BLaER1 treated with 17β-estradiol and CSF1 and Interleukin-3, amounts not matched to agents 10 nM and 100 nM (cell line): ENCODE results near the gene NLRP8.

ENCODE experiments used
- H3K27ac ChIP-seq, 11 experiments: shearing (Covaris generic); formaldehyde crosslinking; 2 replicates each; pipeline ENCODE4 v1.8.1; 2022
- H3K27me3 ChIP-seq, 11 experiments: shearing (Covaris generic); formaldehyde crosslinking; 2 replicates each; pipeline ENCODE4 v1.8.1; 2022
- H3K36me3 ChIP-seq, 11 experiments: shearing (Covaris generic); formaldehyde crosslinking; 2 replicates each; pipeline ENCODE4 v1.8.1; 2022
- H3K4me1 ChIP-seq, 10 experiments: shearing (Covaris generic); formaldehyde crosslinking; 2 replicates each; pipeline ENCODE4 v1.8.1; 2022
- H3K4me2 ChIP-seq, 11 experiments: shearing (Covaris generic); formaldehyde crosslinking; 2 replicates each; pipeline ENCODE4 v1.8.1; 2022
- H3K4me3 ChIP-seq, 10 experiments: shearing (Covaris generic); formaldehyde crosslinking; 2 replicates each; pipeline ENCODE4 v1.8.1; 2022
- H3K9ac ChIP-seq, 11 experiments: shearing (Covaris generic); formaldehyde crosslinking; 2 replicates each; pipeline ENCODE4 v1.8.1; 2022
- H3K9me3 ChIP-seq, 11 experiments: shearing (Covaris generic); formaldehyde crosslinking; replicated peaks in 1 of 11; 2 replicates each; pipeline ENCODE4 v1.8.1; 2022
- H4K20me1 ChIP-seq, 11 experiments: shearing (Covaris generic); formaldehyde crosslinking; 2 replicates each; pipeline ENCODE4 v1.8.1; 2022
- Cebpa-rat ChIP-seq, 11 experiments: shearing (Covaris generic); IDR thresholded peaks; 2 replicates each; pipeline ENCODE4 v1.8.1; 2022

NLRP8 gene

GRCh38 chr19:55947532-55947931 lies at the start of gene NLRP8:
NLRP8 (plus strand) TSS chr19:55947832.
- Histone ChIP-seq H3K36me3 (no peaks in the 10 kb centered on the region), H4K20me1 (no peaks in the 10 kb centered on the region), H3K9me3 (peaks cover 0 to 27% (median 8%) of the 10 kb centered on the region in 11 experiments; a peak in 13 of 22 replicates), H3K4me3 (no peak within 1 kb of the TSS), H3K27ac (no peak within 1 kb of the TSS), H3K9ac (no peak within 1 kb of the TSS), H3K4me1 (peaks cover 0 to 11% (median 8%) of the 10 kb centered on the region in 10 experiments; a peak in 11 of 20 replicates), H3K27me3 (no peaks in the 10 kb centered on the region), H3K4me2 (no peak within 1 kb of the TSS)
- no peak for TF ChIP-seq Cebpa-rat (IDR thresholded peaks at IDR 0.05)

GRCh38 chr19:55898911-55899310 lies 48.7 kb upstream of the NLRP8 start:
- no peak for TF ChIP-seq Cebpa-rat (IDR thresholded peaks at IDR 0.05)
- Histone ChIP-seq H3K9me3 (peaks cover 0 to 5% (median 0%) of the 10 kb centered on the region in 11 experiments; a peak in 1 of 22 replicates), H3K27ac (no peak overlapping the region), H3K36me3 (no peaks in the 10 kb centered on the region), H3K4me3 (no peak overlapping the region), H3K27me3 (no peaks in the 10 kb centered on the region), H3K4me1 (no peaks in the 10 kb centered on the region), H3K9ac (no peak overlapping the region), H4K20me1 (no peaks in the 10 kb centered on the region), H3K4me2 (no peak overlapping the region)

- no peak overlapping the region for H3K4me3 ChIP-seq
- no peaks in the 10 kb centered on the region; a peak in 1 of 22 replicates for H3K9me3 ChIP-seq
- H3K9ac ChIP-seq: no peak overlapping the region
- no peaks in the 10 kb centered on the region for H3K36me3 ChIP-seq
- H3K27me3 ChIP-seq: no peaks in the 10 kb centered on the region
- no peak overlapping the region for H3K27ac ChIP-seq
- H4K20me1 ChIP-seq: no peaks in the 10 kb centered on the region
- H3K4me1 ChIP-seq: no peaks in the 10 kb centered on the region
- no peak overlapping the region for H3K4me2 ChIP-seq
- no peak for TF ChIP-seq Cebpa-rat (IDR thresholded peaks at IDR 0.05)
These were observed 46.1 kb upstream of the NLRP8 start for GRCh38 chr19:55901369-55902079.

GRCh38 chr19:55902080-55902751 lies 45.4 kb upstream of the NLRP8 start:
- no peak overlapping the region for H3K4me2 ChIP-seq
- no peaks in the 10 kb centered on the region for H3K4me1 ChIP-seq
- no peak overlapping the region for H3K4me3 ChIP-seq
- H3K36me3 ChIP-seq: no peaks in the 10 kb centered on the region
- H3K9me3 ChIP-seq: no peaks in the 10 kb centered on the region; a peak in 1 of 22 replicates
- H4K20me1 ChIP-seq: no peaks in the 10 kb centered on the region
- no peaks in the 10 kb centered on the region for H3K27me3 ChIP-seq
- H3K27ac ChIP-seq: no peak overlapping the region
- no peak for TF ChIP-seq Cebpa-rat (IDR thresholded peaks at IDR 0.05)
- no peak overlapping the region for H3K9ac ChIP-seq

- Histone ChIP-seq H3K4me2 (no peak overlapping the region), H3K9me3 (0 out of 22 replicates have a peak, but pooled peaks cover 0 to 5% (median 0%) of the 10 kb centered on the region in 11 experiments)
These were observed 40.3 kb upstream of the NLRP8 start for GRCh38 chr19:55907286-55907685.

GRCh38 chr19:55907746-55908145 lies 39.9 kb upstream of the NLRP8 start:
- H3K27me3 ChIP-seq: no peaks in the 10 kb centered on the region
- no peaks in the 10 kb centered on the region for H4K20me1 ChIP-seq
- no peak overlapping the region for H3K9ac ChIP-seq
- H3K4me1 ChIP-seq: no peaks in the 10 kb centered on the region
- no peak overlapping the region for H3K4me2 ChIP-seq
- H3K27ac ChIP-seq: no peak overlapping the region
- no peak for TF ChIP-seq Cebpa-rat (IDR thresholded peaks at IDR 0.05)
- H3K36me3 ChIP-seq: no peaks in the 10 kb centered on the region
- H3K9me3 ChIP-seq: 0 out of 22 replicates have a peak, but pooled peaks cover 0 to 5% (median 0%) of the 10 kb centered on the region in 11 experiments
- no peak overlapping the region for H3K4me3 ChIP-seq

More at GRCh38 chr19:55907286-55907685, 40.3 kb upstream of the NLRP8 start:
- no peak overlapping the region for H3K9ac ChIP-seq
- no peaks in the 10 kb centered on the region for H3K4me1 ChIP-seq
- H4K20me1 ChIP-seq: no peaks in the 10 kb centered on the region
- H3K27ac ChIP-seq: no peak overlapping the region
- H3K36me3 ChIP-seq: no peaks in the 10 kb centered on the region
- H3K27me3 ChIP-seq: no peaks in the 10 kb centered on the region
- no peak for TF ChIP-seq Cebpa-rat (IDR thresholded peaks at IDR 0.05)
- no peak overlapping the region for H3K4me3 ChIP-seq

GRCh38 chr19:55909801-55910200 lies 37.8 kb upstream of the NLRP8 start:
- H3K27me3 ChIP-seq: no peaks in the 10 kb centered on the region

GRCh38 chr19:55912916-55913315 lies 34.7 kb upstream of the NLRP8 start:
- Histone ChIP-seq H3K36me3 (no peaks in the 10 kb centered on the region), H3K9me3 (peaks cover 0 to 14% (median 10%) of the 10 kb centered on the region in 11 experiments; a peak in 10 of 22 replicates), H3K4me3 (no peak overlapping the region)

More at GRCh38 chr19:55909801-55910200, 37.8 kb upstream of the NLRP8 start:
- H3K4me2 ChIP-seq: no peak overlapping the region
- H3K4me1 ChIP-seq: no peaks in the 10 kb centered on the region
- TF ChIP-seq Cebpa-rat (IDR thresholded peaks at IDR 0.05): no peak
- no peak overlapping the region for H3K27ac ChIP-seq
- H3K9me3 ChIP-seq: 0 out of 22 replicates have a peak, but pooled peaks cover 0 to 5% (median 0%) of the 10 kb centered on the region in 11 experiments
- no peak overlapping the region for H3K4me3 ChIP-seq
- no peaks in the 10 kb centered on the region for H3K36me3 ChIP-seq
- H3K9ac ChIP-seq: no peak overlapping the region
- H4K20me1 ChIP-seq: no peaks in the 10 kb centered on the region

GRCh38 chr19:55913643-55914268 lies 33.9 kb upstream of the NLRP8 start:
- Histone ChIP-seq H4K20me1 (no peaks in the 10 kb centered on the region), H3K4me1 (no peaks in the 10 kb centered on the region), H3K36me3 (no peaks in the 10 kb centered on the region), H3K27ac (no peak overlapping the region), H3K9me3 (peaks cover 3 to 23% (median 13%) of the 10 kb centered on the region in 11 experiments; a peak in 19 of 22 replicates), H3K4me3 (no peak overlapping the region), H3K9ac (no peak overlapping the region), H3K27me3 (no peaks in the 10 kb centered on the region), H3K4me2 (no peak overlapping the region)
- TF ChIP-seq Cebpa-rat (IDR thresholded peaks at IDR 0.05): no peak

More at GRCh38 chr19:55912916-55913315, 34.7 kb upstream of the NLRP8 start:
- Histone ChIP-seq H3K27me3 (no peaks in the 10 kb centered on the region), H3K4me2 (no peak overlapping the region), H4K20me1 (no peaks in the 10 kb centered on the region), H3K27ac (no peak overlapping the region), H3K9ac (no peak overlapping the region), H3K4me1 (no peaks in the 10 kb centered on the region)
- no peak for TF ChIP-seq Cebpa-rat (IDR thresholded peaks at IDR 0.05)
